GM12872 (cell line): ENCODE measurements around the gene B4GALT7.

ENCODE experiments used
- CTCF ChIP-seq: IDR thresholded peaks from 3 replicates; pipeline ENCODE4 v1.5.1; 2011; ENCODE audit warnings: low read depth, mild to moderate bottlenecking, low read length, moderate library complexity; ENCODE audit not compliant: insufficient read depth

B4GALT7 gene

GRCh38 chr5:177588413-177588909 is 11.5 kb upstream of the B4GALT7 start:
- TF ChIP-seq CTCF, result no peak

- no peak for TF ChIP-seq CTCF
These were observed 9.5 kb upstream of the B4GALT7 start for GRCh38 chr5:177590406-177590805.

- no peak for TF ChIP-seq CTCF
These were observed 8.3 kb upstream of the B4GALT7 start for GRCh38 chr5:177591690-177592009.

GRCh38 chr5:177592010-177592834 is 7.7 kb upstream of the B4GALT7 start, which contains the start of gene TMED9:
TMED9 (plus strand) TSS chr5:177592203; CDS start chr5:177592215, 12 bp downstream.
- no peak for TF ChIP-seq CTCF

GRCh38 chr5:177592905-177593304 is 7.0 kb upstream of the B4GALT7 start:
- no peak for TF ChIP-seq CTCF

- no peak for TF ChIP-seq CTCF
These were observed 6.4 kb upstream of the B4GALT7 start for GRCh38 chr5:177593511-177593910.

GRCh38 chr5:177594071-177594470 is 5.9 kb upstream of the B4GALT7 start:
- TF ChIP-seq CTCF, result no peak
